ENCODE measurements around the gene IL1RAPL2. TPM values are rescaled to one million over a fixed set of nuclear protein-coding genes. Genes with fewer than 3 reads are reported as not detected.

Gene IL1RAPL2
- total RNA-seq, 4 donors from 2014 or later, result 0.16 TPM; not detected in 3

GRCh38 chrX:105052926-105053325 lies 486.9 kb downstream of the IL1RAPL2 start:
- DNase-seq, result no peak
- H3K4me3 ChIP-seq, result no peak overlapping the region
- no peak overlapping the region for H3K27ac ChIP-seq
- H3K36me3 ChIP-seq, result no peaks in the 10 kb centered on the region
- in situ Hi-C loops (cut with MboI; ENCODE audit: low pct_ligation_motif_present in 1 of 4, low pct_unique_long_range_greater_than_20kb in 1 of 4, low sequenced_read_pairs in 3 of 4) (no loop called here), intact Hi-C loops (cut with DNase I; ENCODE audit: low total_unique reads) (no loop called here)
- TF ChIP-seq POLR2AphosphoS5 (IDR thresholded peaks at IDR 0.05), result no peak
- no peak for TF ChIP-seq EP300 (IDR thresholded peaks at IDR 0.05; ENCODE audit: low read depth)
- TF ChIP-seq POLR2A (IDR thresholded peaks at IDR 0.05), result no peak
- no peak for TF ChIP-seq CTCF (IDR thresholded peaks at IDR 0.05)
- H3K9me3 ChIP-seq, result no peaks in the 10 kb centered on the region
- 58 to 76% methylated on average over 2 of the region's 2 CpGs for WGBS, 2 donors (ENCODE audit: low coverage in 1 of 2)
- no peaks in the 10 kb centered on the region for H3K27me3 ChIP-seq
- H3K4me1 ChIP-seq, result no peaks in the 10 kb centered on the region

- no peak overlapping the region for H3K4me3 ChIP-seq
- in situ Hi-C loops (cut with MboI; ENCODE audit: low pct_ligation_motif_present in 1 of 4, low pct_unique_long_range_greater_than_20kb in 1 of 4, low sequenced_read_pairs in 3 of 4), result no loop called here
These were observed 497.7 kb downstream of the IL1RAPL2 start for GRCh38 chrX:105063743-105064142.

GRCh38 chrX:105098201-105098600 lies 532.2 kb downstream of the IL1RAPL2 start:
- WGBS, 2 donors (ENCODE audit: low coverage in 1 of 2), result 44% methylated on average over 2 of the region's 2 CpGs; no CpG with 5 or more reads in 1 of the 2 donors
- no peaks in the 10 kb centered on the region for H3K27me3 ChIP-seq

More at GRCh38 chrX:105063743-105064142, 497.7 kb downstream of the IL1RAPL2 start:
- no peaks in the 10 kb centered on the region for H3K9me3 ChIP-seq
- intact Hi-C loops (cut with DNase I; ENCODE audit: low total_unique reads), result no loop called here
- H3K27ac ChIP-seq, result no peak overlapping the region
- no peaks in the 10 kb centered on the region for H3K27me3 ChIP-seq
- no peak for DNase-seq
- no peaks in the 10 kb centered on the region for H3K4me1 ChIP-seq
- H3K36me3 ChIP-seq, result no peaks in the 10 kb centered on the region
- TF ChIP-seq EP300 (IDR thresholded peaks at IDR 0.05; ENCODE audit: low read depth) (no peak), POLR2A (IDR thresholded peaks at IDR 0.05) (no peak), POLR2AphosphoS5 (IDR thresholded peaks at IDR 0.05) (no peak), CTCF (IDR thresholded peaks at IDR 0.05) (no peak)

GRCh38 chrX:105098812-105099211 lies 532.8 kb downstream of the IL1RAPL2 start:
- intact Hi-C loops (cut with DNase I; ENCODE audit: low total_unique reads) (no loop called here), in situ Hi-C loops (cut with MboI; ENCODE audit: low pct_ligation_motif_present in 1 of 4, low pct_unique_long_range_greater_than_20kb in 1 of 4, low sequenced_read_pairs in 3 of 4) (no loop called here)
- H3K4me3 ChIP-seq, result no peak overlapping the region
- no peaks in the 10 kb centered on the region for H3K36me3 ChIP-seq
- H3K4me1 ChIP-seq, result no peaks in the 10 kb centered on the region
- H3K9me3 ChIP-seq, result no peaks in the 10 kb centered on the region
- DNase-seq, result no peak
- no peak overlapping the region for H3K27ac ChIP-seq
- WGBS, 2 donors (ENCODE audit: low coverage in 1 of 2), result 64 to 86% methylated on average over 1 to 4 of the region's 4 CpGs
- H3K27me3 ChIP-seq, result no peaks in the 10 kb centered on the region
- TF ChIP-seq POLR2A (IDR thresholded peaks at IDR 0.05) (no peak), CTCF (IDR thresholded peaks at IDR 0.05) (no peak), EP300 (IDR thresholded peaks at IDR 0.05; ENCODE audit: low read depth) (no peak), POLR2AphosphoS5 (IDR thresholded peaks at IDR 0.05) (no peak)

More at GRCh38 chrX:105098201-105098600, 532.2 kb downstream of the IL1RAPL2 start:
- no peak for DNase-seq
- H3K4me3 ChIP-seq, result no peak overlapping the region
- H3K4me1 ChIP-seq, result no peaks in the 10 kb centered on the region
- intact Hi-C loops (cut with DNase I; ENCODE audit: low total_unique reads), result no loop called here
- H3K36me3 ChIP-seq, result no peaks in the 10 kb centered on the region
- TF ChIP-seq CTCF (IDR thresholded peaks at IDR 0.05) (no peak), POLR2A (IDR thresholded peaks at IDR 0.05) (no peak), EP300 (IDR thresholded peaks at IDR 0.05; ENCODE audit: low read depth) (no peak), POLR2AphosphoS5 (IDR thresholded peaks at IDR 0.05) (no peak)
- H3K27ac ChIP-seq, result no peak overlapping the region
- H3K9me3 ChIP-seq, result no peaks in the 10 kb centered on the region
- in situ Hi-C loops (cut with MboI; ENCODE audit: low pct_ligation_motif_present in 1 of 4, low pct_unique_long_range_greater_than_20kb in 1 of 4, low sequenced_read_pairs in 3 of 4), result no loop called here

Data from transverse colon (tissue), 4 donors.